Measurements from ENCODE around the gene PLCH2.

The PLCH2 gene

GRCh38 chr1:2502210-2502609 is 26.1 kb downstream of the PLCH2 start:
- DNase-seq, result no peak

- no peak for DNase-seq
These were observed 26.8 kb downstream of the PLCH2 start for GRCh38 chr1:2502661-2503553.

- DNase-seq, result no peak
These were observed 27.6 kb downstream of the PLCH2 start for GRCh38 chr1:2503554-2504224.

- no peak for DNase-seq
These were observed 28.3 kb downstream of the PLCH2 start for GRCh38 chr1:2504225-2504948.

GRCh38 chr1:2504949-2505272 is 28.8 kb downstream of the PLCH2 start:
- DNase-seq, result no peak

- no peak for DNase-seq
These were observed 29.4 kb downstream of the PLCH2 start for GRCh38 chr1:2505461-2505994.

- DNase-seq, result no peak
These were observed 30.1 kb downstream of the PLCH2 start for GRCh38 chr1:2506007-2506860.

- DNase-seq, result no peak
These were observed 30.9 kb downstream of the PLCH2 start for GRCh38 chr1:2506901-2507565.

- no peak for DNase-seq
These were observed 31.7 kb downstream of the PLCH2 start for GRCh38 chr1:2507744-2508155.

- DNase-seq, result no peak
These were observed 32.1 kb downstream of the PLCH2 start for GRCh38 chr1:2508180-2508579.

GRCh38 chr1:2508751-2509150 is 32.7 kb downstream of the PLCH2 start:
- no peak for DNase-seq

- DNase-seq, result no peak
These were observed 33.5 kb downstream of the PLCH2 start for GRCh38 chr1:2509589-2509988.

GRCh38 chr1:2510366-2511155 is 34.5 kb downstream of the PLCH2 start:
- DNase-seq, result no peak

- no peak for DNase-seq
These were observed 36.9 kb downstream of the PLCH2 start for GRCh38 chr1:2512862-2513421.

GRCh38 chr1:2513939-2514652 is 38.0 kb downstream of the PLCH2 start:
- DNase-seq, result no peak

- no peak for DNase-seq
These were observed 39.0 kb downstream of the PLCH2 start for GRCh38 chr1:2514863-2515762.

GRCh38 chr1:2515763-2516080 is 39.6 kb downstream of the PLCH2 start:
- no peak for DNase-seq

GRCh38 chr1:2516124-2516523 is 40.0 kb downstream of the PLCH2 start:
- no peak for DNase-seq

- no peak for DNase-seq
These were observed 40.9 kb downstream of the PLCH2 start for GRCh38 chr1:2516946-2517345.

All from NCI-H187 treated with DMSO at 0.1 percent for 48 hours (cell line).